ENCODE results near the gene GIPC2. TPM values are rescaled to one million over a fixed set of nuclear protein-coding genes. Genes with fewer than 3 reads are reported as not detected.

Gene GIPC2
- total RNA-seq, 1 donor from 2014 or later, result 1.6 TPM

DNA sequence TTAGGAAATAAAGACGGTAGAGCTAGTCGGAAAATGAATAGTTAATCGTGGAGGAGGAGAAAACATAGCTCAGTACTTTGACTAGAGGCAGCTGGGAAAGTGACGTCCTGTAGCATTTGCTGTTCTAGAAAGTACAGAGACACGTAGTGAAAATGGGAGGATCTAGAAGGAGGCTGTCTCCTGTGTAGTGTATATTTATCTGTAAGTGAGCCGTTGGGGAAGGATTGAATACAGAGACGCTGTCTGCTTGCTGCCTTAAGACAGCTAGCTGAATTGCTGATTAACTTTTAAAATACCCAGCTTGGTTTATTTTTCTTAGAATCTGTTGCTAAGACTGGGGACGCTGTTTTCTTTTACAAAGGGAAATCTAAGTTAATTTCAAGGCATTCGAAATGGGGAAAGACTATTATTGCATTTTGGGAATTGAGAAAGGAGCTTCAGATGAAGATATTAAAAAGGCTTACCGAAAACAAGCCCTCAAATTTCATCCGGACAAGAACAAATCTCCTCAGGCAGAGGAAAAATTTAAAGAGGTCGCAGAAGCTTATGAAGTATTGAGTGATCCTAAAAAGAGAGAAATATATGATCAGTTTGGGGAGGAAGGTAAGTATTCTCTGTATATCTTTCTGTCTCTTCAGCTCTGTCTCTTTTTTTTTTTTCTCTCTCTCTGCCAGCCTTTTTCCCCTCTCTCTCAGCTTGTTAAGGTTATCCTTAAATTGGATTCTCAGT is 40.9 kb upstream of the GIPC2 start, which contains the start of gene DNAJB4:
Gene DNAJB4 (plus strand): TSS at position 221 of the 729 bp plus-strand sequence. CDS start 172 bp downstream, at position 393.
- Histone ChIP-seq H3K36me3 (ENCODE audit: control insufficient read depth, insufficient read depth, low read length) (no peaks in the 10 kb centered on the region), H3K27me3 (ENCODE audit: control insufficient read depth, insufficient read depth, low read length) (no peaks in the 10 kb centered on the region), H3K4me3 (ENCODE audit: low read depth, low read length) (peak within 1 kb of the TSS; percentile 56)
- TF ChIP-seq, protein P1, sequence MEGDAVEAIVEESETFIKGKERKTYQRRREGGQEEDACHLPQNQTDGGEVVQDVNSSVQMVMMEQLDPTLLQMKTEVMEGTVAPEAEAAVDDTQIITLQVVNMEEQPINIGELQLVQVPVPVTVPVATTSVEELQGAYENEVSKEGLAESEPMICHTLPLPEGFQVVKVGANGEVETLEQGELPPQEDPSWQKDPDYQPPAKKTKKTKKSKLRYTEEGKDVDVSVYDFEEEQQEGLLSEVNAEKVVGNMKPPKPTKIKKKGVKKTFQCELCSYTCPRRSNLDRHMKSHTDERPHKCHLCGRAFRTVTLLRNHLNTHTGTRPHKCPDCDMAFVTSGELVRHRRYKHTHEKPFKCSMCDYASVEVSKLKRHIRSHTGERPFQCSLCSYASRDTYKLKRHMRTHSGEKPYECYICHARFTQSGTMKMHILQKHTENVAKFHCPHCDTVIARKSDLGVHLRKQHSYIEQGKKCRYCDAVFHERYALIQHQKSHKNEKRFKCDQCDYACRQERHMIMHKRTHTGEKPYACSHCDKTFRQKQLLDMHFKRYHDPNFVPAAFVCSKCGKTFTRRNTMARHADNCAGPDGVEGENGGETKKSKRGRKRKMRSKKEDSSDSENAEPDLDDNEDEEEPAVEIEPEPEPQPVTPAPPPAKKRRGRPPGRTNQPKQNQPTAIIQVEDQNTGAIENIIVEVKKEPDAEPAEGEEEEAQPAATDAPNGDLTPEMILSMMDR (IDR thresholded peaks at IDR 0.05; ENCODE audit: insufficient read depth, low read length, poor library complexity, severe bottlenecking), result no peak
- peak; percentile 95 for DNase-seq (ENCODE audit: low read depth)

DNA sequence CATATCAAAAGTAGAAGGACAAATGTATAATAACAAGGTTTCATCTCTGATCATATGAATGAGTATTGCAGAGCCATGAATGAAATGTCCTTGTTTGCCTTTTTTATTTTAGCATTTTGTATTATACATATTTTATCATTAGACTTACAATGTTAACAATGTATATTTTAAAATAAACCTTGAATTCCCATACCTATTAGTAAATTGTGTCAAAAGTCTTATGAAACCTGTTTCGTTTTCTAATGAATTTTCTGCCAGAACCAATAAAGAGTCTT is 40.4 kb upstream of the GIPC2 start:
- TF ChIP-seq, protein P1 (IDR thresholded peaks at IDR 0.05; ENCODE audit: insufficient read depth, low read length, poor library complexity, severe bottlenecking), result no peak
- DNase-seq (ENCODE audit: low read depth), result no peak
- Histone ChIP-seq H3K4me3 (ENCODE audit: low read depth, low read length) (peak overlapping the region; percentile 56), H3K36me3 (ENCODE audit: control insufficient read depth, insufficient read depth, low read length) (no peaks in the 10 kb centered on the region), H3K27me3 (ENCODE audit: control insufficient read depth, insufficient read depth, low read length) (no peaks in the 10 kb centered on the region)

DNA sequence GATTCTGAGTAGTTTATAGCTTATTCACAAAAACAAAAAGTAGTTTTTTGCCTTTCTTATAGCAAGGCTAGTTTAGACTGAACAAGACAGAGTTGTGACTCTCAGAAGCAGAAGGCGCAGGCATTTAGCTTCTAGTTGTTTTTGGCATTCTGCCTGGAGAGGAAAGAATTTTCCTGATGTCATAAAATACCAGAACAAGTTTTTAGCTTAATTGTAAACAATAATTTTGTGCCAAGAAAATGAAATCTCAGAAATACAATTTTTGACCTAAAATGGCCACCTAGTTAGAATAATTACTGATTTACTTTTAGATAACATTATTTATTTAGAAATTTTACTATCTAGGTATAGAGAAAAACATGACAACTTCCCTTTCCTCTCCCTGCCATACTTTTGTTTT is 40.0 kb upstream of the GIPC2 start:
- H3K4me3 ChIP-seq (ENCODE audit: low read depth, low read length), result peak overlapping the region; percentile 56
- H3K36me3 ChIP-seq (ENCODE audit: control insufficient read depth, insufficient read depth, low read length), result no peaks in the 10 kb centered on the region
- no peaks in the 10 kb centered on the region for H3K27me3 ChIP-seq (ENCODE audit: control insufficient read depth, insufficient read depth, low read length)
- DNase-seq (ENCODE audit: low read depth), result peak; percentile 48
- TF ChIP-seq, protein P1 (IDR thresholded peaks at IDR 0.05; ENCODE audit: insufficient read depth, low read length, poor library complexity, severe bottlenecking), result no peak

DNA sequence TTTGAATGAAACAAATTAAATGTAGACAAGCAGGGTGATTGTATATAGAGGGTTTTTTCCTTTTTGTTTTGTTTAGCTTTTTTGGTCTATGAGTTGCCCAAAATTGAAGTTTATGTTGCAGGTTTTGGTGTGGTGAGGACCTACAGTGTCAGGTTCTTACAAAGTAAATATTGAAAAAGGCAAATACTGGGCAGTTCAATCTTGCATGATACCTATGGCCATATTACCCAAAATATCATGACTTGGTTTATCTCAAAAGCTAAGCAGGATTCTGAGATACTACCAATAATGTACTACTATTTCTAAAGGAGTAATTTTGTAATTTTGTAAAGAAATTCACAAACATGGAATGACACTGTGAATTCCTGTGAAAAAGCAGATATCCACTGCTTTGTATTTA is 39.2 kb upstream of the GIPC2 start:
- Histone ChIP-seq H3K36me3 (ENCODE audit: control insufficient read depth, insufficient read depth, low read length) (no peaks in the 10 kb centered on the region), H3K27me3 (ENCODE audit: control insufficient read depth, insufficient read depth, low read length) (no peaks in the 10 kb centered on the region), H3K4me3 (ENCODE audit: low read depth, low read length) (peak overlapping the region; percentile 24)
- DNase-seq (ENCODE audit: low read depth), result no peak
- TF ChIP-seq, protein P1 (IDR thresholded peaks at IDR 0.05; ENCODE audit: insufficient read depth, low read length, poor library complexity, severe bottlenecking), result no peak

DNA sequence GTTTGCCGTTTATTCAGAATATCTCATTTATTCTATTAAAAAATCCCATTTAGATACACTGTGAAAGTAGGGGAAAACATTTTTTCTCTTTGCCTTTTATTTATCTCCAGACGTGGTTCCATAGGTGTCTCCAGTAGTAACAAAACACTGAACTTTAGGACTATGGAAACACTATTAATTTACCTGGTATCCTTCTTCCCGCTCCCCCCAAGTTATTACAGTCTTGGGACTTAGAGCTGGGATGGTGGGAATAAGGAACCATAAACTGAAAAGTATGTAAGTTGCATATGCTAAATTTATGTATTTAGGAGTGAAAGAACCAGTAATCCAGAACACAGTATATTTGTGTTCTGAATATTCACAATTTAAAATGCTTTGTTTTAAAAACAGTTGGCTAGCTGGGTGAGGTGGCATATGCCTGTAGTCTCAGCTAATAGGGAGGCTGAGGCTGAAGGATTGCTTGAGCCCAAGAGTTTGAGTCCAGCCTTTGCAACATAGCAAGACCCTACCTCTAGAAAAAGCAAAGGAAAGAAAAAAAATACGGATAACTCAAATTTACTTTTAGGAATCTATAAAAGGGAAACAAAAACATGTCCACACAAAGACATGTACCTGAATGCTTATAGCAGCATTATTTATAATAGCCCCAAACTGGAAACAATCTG is 38.0 kb upstream of the GIPC2 start:
- H3K4me3 ChIP-seq (ENCODE audit: low read depth, low read length), result no peak overlapping the region
- TF ChIP-seq, protein P1 (IDR thresholded peaks at IDR 0.05; ENCODE audit: insufficient read depth, low read length, poor library complexity, severe bottlenecking), result no peak

More for the DNA sequence above, 38.0 kb upstream of the GIPC2 start:
- no peak for DNase-seq (ENCODE audit: low read depth)
- H3K27me3 ChIP-seq (ENCODE audit: control insufficient read depth, insufficient read depth, low read length), result no peaks in the 10 kb centered on the region
- no peaks in the 10 kb centered on the region for H3K36me3 ChIP-seq (ENCODE audit: control insufficient read depth, insufficient read depth, low read length)
